Liver (tissue), 9 donors: Measurements from ENCODE around the gene RTL10. TPM values are rescaled to one million over a fixed set of nuclear protein-coding genes. Genes with fewer than 3 reads are reported as not detected.

Experiments used
- DNase-seq: peaks from one replicate; pipeline ENCODE4 v3.0.0-alpha.2; 2017; ENCODE audit warnings: low spot score
- H3K27ac ChIP-seq, 2 donors: one replicate each; pipeline ENCODE4 v1.7.0; 2013; ENCODE audit warnings: inconsistent platforms in 2 of 2, low read length in 2 of 2, control low read depth in 1 of 2, low read depth in 1 of 2, mild to moderate bottlenecking in 1 of 2
- H3K27me3 ChIP-seq, 4 donors: one replicate each; pipeline versions ENCODE4 v1.6.1 to v1.7.0; 2013; ENCODE audit warnings: low read length in 3 of 4, inconsistent platforms in 1 of 4, mild to moderate bottlenecking in 1 of 4, moderate library complexity in 1 of 4; ENCODE audit not compliant: control insufficient read depth in 4 of 4, insufficient read depth in 4 of 4
- H3K36me3 ChIP-seq, 4 donors: one replicate each; pipeline versions ENCODE4 v1.6.1 to v1.7.0; 2013; ENCODE audit warnings: low read length in 3 of 4, mild to moderate bottlenecking in 3 of 4, low read depth in 1 of 4, moderate library complexity in 1 of 4; ENCODE audit not compliant: control insufficient read depth in 4 of 4, insufficient read depth in 3 of 4
- H3K4me1 ChIP-seq, 4 donors: one replicate each; pipeline versions ENCODE4 v1.6.1 to v1.7.0; 2013; ENCODE audit warnings: low read length in 3 of 4, mild to moderate bottlenecking in 3 of 4, moderate library complexity in 1 of 4; ENCODE audit not compliant: control insufficient read depth in 4 of 4, insufficient read depth in 4 of 4
- H3K4me3 ChIP-seq, 3 donors: one replicate each; pipeline versions ENCODE4 v1.6.1 to v1.7.0; 2013; ENCODE audit warnings: low read length in 3 of 3, control low read depth in 1 of 3, low read depth in 1 of 3, mild to moderate bottlenecking in 1 of 3
- H3K9ac ChIP-seq, 2 donors: one replicate each; pipeline ENCODE4 v1.7.0; 2013; ENCODE audit warnings: low read length in 2 of 2, mild to moderate bottlenecking in 2 of 2, moderate library complexity in 2 of 2, control low read depth in 1 of 2, low read depth in 1 of 2
- H3K9me3 ChIP-seq, 4 donors: one replicate each; pipeline versions ENCODE4 v1.6.1 to v1.7.0; 2013; ENCODE audit warnings: low read length in 3 of 4; ENCODE audit not compliant: control insufficient read depth in 4 of 4
- ATF3 ChIP-seq: IDR thresholded peaks from 2 replicates; pipeline ENCODE4 v1.6.1; 2016; ENCODE audit warnings: antibody characterized with exemption
- CTCF ChIP-seq: fragments of 150-350 bp; IDR thresholded peaks from 2 replicates; pipeline ENCODE4 v1.5.1; 2017; ENCODE audit warnings: improper control_type of control experiment, low read depth, low read length; ENCODE audit not compliant: missing input control
- EGR1 ChIP-seq, 2 donors: IDR thresholded peaks; 2 replicates each; pipeline ENCODE4 v1.6.1; 2016 to 2018; ENCODE audit warnings: antibody characterized with exemption in 2 of 2, low read depth in 2 of 2
- FOXA1 ChIP-seq: IDR thresholded peaks from 2 replicates; pipeline ENCODE4 v1.6.1; 2016; ENCODE audit warnings: antibody characterized with exemption
- FOXA2 ChIP-seq: IDR thresholded peaks from 2 replicates; pipeline ENCODE4 v1.6.1; 2016; ENCODE audit warnings: antibody characterized with exemption
- GABPA ChIP-seq, 2 donors: IDR thresholded peaks in 1 of 2; conservative IDR thresholded peaks in 1 of 2; 2 replicates each; pipeline ENCODE4 v1.6.1; 2016; ENCODE audit warnings: antibody characterized with exemption in 2 of 2, mild to moderate bottlenecking in 1 of 2, moderate library complexity in 1 of 2
- HNF4A ChIP-seq, 2 donors: conservative IDR thresholded peaks; 2 replicates each; pipeline ENCODE4 v1.6.1; 2016; ENCODE audit warnings: antibody characterized with exemption in 2 of 2, mild to moderate bottlenecking in 2 of 2
- HNF4G ChIP-seq: IDR thresholded peaks from 2 replicates; pipeline ENCODE4 v1.6.1; 2016; ENCODE audit warnings: antibody characterized with exemption
- JUND ChIP-seq, 2 donors: IDR thresholded peaks; 2 replicates each; pipeline ENCODE4 v1.6.1; 2016; ENCODE audit warnings: antibody characterized with exemption in 2 of 2
- NR2F2 ChIP-seq: IDR thresholded peaks from 2 replicates; pipeline ENCODE4 v1.6.1; 2016; ENCODE audit warnings: antibody characterized with exemption
- RAD21 ChIP-seq, 2 donors: IDR thresholded peaks; 2 replicates each; pipeline ENCODE4 v1.6.1; 2016; ENCODE audit warnings: antibody characterized with exemption in 2 of 2, mild to moderate bottlenecking in 2 of 2
- REST ChIP-seq: IDR thresholded peaks from 2 replicates; pipeline ENCODE4 v1.6.1; 2016; ENCODE audit warnings: antibody characterized with exemption, mild to moderate bottlenecking
- RXRA ChIP-seq, 2 donors: IDR thresholded peaks; 2 replicates each; pipeline ENCODE4 v1.6.1; 2017 to 2018; ENCODE audit warnings: antibody characterized with exemption in 2 of 2, mild to moderate bottlenecking in 1 of 2
- SP1 ChIP-seq: IDR thresholded peaks from 2 replicates; pipeline ENCODE4 v1.6.1; 2018; ENCODE audit warnings: antibody characterized with exemption, mild to moderate bottlenecking
- TAF1 ChIP-seq: conservative IDR thresholded peaks from 2 replicates; pipeline ENCODE4 v1.6.1; 2016; ENCODE audit warnings: antibody characterized with exemption, mild to moderate bottlenecking
- YY1 ChIP-seq: IDR thresholded peaks from 2 replicates; pipeline ENCODE4 v1.6.1; 2016; ENCODE audit warnings: antibody characterized with exemption, mild to moderate bottlenecking
- WGBS: extraction: QIAGEN DNeasy Blood & Tissue Kit; methylation state at CpG from one replicate; pipeline ENCODE4 v1.1.7; 2013; 5-methylcytosine and 5-hydroxymethylcytosine counted together
- polyA plus RNA-seq, 2 donors: library from polyadenylated mRNA; stranded (reverse) in 1 of 2; unstranded in 1 of 2; fragments of 200-250 nt in 1 of 2; fragments of >200 nt in 1 of 2; fragmentation: Nextera tagmentation in 1 of 2; extraction: Ambion mirVana in 1 of 2; gene quantifications; one replicate each; pipeline versions ENCODE4 v1.2.1 to v1.2.3, GENCODE V29; 2013 to 2015
- total RNA-seq, 2 donors: library from RNA; depleted of rRNA; stranded (reverse); fragments of >200 nt; gene quantifications; one replicate each; pipeline ENCODE4 v1.2.3, GENCODE V29; 2014
- TF ChIP-seq, protein P1 (sequence below): IDR thresholded peaks from 2 replicates; pipeline ENCODE4 v1.6.1; 2016; ENCODE audit warnings: antibody characterized with exemption
- TF ChIP-seq, protein P2 (sequence below): IDR thresholded peaks from 2 replicates; pipeline ENCODE4 v1.6.1; 2016; ENCODE audit warnings: antibody characterized with exemption
- donor health status: healthy.
- donor health status: healthy.
- donor health status: healthy.
- donor health status: healthy.
- donor health status: healthy.

RTL10 gene
- total and polyA plus RNA-seq, 4 donors = 4.2 to 8.3 (median 7.4) TPM

- no peak overlapping the region for H3K4me3 ChIP-seq
- no peaks in the 10 kb centered on the region for H3K9me3 ChIP-seq
- no peak for TF ChIP-seq FOXA2
- TF ChIP-seq EGR1 (IDR thresholded peaks at IDR 0.05; ENCODE audit: low read depth in 2 of 2) = no peak
- TF ChIP-seq TAF1 = no peak
- TF ChIP-seq HNF4A (conservative IDR thresholded peaks at IDR 0.05) = no peak
- TF ChIP-seq RXRA (IDR thresholded peaks at IDR 0.05) = no peak
- no peak for TF ChIP-seq CTCF
- TF ChIP-seq REST = no peak
- TF ChIP-seq, protein P1, sequence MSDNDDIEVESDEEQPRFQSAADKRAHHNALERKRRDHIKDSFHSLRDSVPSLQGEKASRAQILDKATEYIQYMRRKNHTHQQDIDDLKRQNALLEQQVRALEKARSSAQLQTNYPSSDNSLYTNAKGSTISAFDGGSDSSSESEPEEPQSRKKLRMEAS = no peak
- TF ChIP-seq NR2F2 = no peak
- no peak for TF ChIP-seq JUND (IDR thresholded peaks at IDR 0.05)
- TF ChIP-seq, protein P2, sequence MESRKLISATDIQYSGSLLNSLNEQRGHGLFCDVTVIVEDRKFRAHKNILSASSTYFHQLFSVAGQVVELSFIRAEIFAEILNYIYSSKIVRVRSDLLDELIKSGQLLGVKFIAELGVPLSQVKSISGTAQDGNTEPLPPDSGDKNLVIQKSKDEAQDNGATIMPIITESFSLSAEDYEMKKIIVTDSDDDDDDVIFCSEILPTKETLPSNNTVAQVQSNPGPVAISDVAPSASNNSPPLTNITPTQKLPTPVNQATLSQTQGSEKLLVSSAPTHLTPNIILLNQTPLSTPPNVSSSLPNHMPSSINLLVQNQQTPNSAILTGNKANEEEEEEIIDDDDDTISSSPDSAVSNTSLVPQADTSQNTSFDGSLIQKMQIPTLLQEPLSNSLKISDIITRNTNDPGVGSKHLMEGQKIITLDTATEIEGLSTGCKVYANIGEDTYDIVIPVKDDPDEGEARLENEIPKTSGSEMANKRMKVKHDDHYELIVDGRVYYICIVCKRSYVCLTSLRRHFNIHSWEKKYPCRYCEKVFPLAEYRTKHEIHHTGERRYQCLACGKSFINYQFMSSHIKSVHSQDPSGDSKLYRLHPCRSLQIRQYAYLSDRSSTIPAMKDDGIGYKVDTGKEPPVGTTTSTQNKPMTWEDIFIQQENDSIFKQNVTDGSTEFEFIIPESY = no peak
- TF ChIP-seq SP1 = no peak
- no peak for TF ChIP-seq ATF3
- no peak for TF ChIP-seq RAD21 (IDR thresholded peaks at IDR 0.05)
- no peak for TF ChIP-seq FOXA1
- no peak for TF ChIP-seq HNF4G
- no peak for TF ChIP-seq GABPA (IDR thresholded peaks at IDR 0.05 in 1 of 2, conservative IDR thresholded peaks at IDR 0.05 in 1 of 2)
- no peak for TF ChIP-seq YY1
- H3K27ac ChIP-seq = no peak overlapping the region
- WGBS = 94% methylated on average over 9 of the region's 9 CpGs
- peaks cover 0 to 4% (median 1%) of the 10 kb centered on the region in 4 donors for H3K4me1 ChIP-seq
- H3K36me3 ChIP-seq = peaks cover 4 to 18% (median 5%) of the 10 kb centered on the region in 4 donors
- no peaks in the 10 kb centered on the region for H3K27me3 ChIP-seq
- no peak overlapping the region for H3K9ac ChIP-seq
- DNase-seq = no peak
Measured at GRCh38 chr22:19903031-19903430, 48.4 kb upstream of the RTL10 start.
